Activated naive CD4-positive, alpha-beta T cell treated with anti-CD3 and anti-CD28 coated beads, Interleukin-2, amount 50 U/mL, for 24 hours (primary cell): ENCODE results near the gene FLNB.
"Not testable (repeated sequence)": the region's sequence is repeated elsewhere in the genome, so short reads cannot be mapped to it uniquely, and the experiment has no call there.

Experiments
- H3K27ac Mint-ChIP-seq: one replicate; pipeline ENCODE4 v1.8.0; 2021; ENCODE audit warnings: mild to moderate bottlenecking, mixed read lengths
- H3K27me3 Mint-ChIP-seq: one replicate; pipeline ENCODE4 v1.8.0; 2021; ENCODE audit warnings: mixed read lengths
- H3K36me3 Mint-ChIP-seq: one replicate; pipeline ENCODE4 v1.8.0; 2021; ENCODE audit warnings: mixed read lengths
- H3K4me1 Mint-ChIP-seq: one replicate; pipeline ENCODE4 v1.8.0; 2021; ENCODE audit warnings: mixed read lengths
- H3K4me3 Mint-ChIP-seq: one replicate; pipeline ENCODE4 v1.8.0; 2021; ENCODE audit warnings: mild to moderate bottlenecking, mixed read lengths
- H3K9me3 Mint-ChIP-seq: one replicate; pipeline ENCODE4 v1.8.0; 2021; ENCODE audit warnings: mixed read lengths

Gene FLNB

DNA sequence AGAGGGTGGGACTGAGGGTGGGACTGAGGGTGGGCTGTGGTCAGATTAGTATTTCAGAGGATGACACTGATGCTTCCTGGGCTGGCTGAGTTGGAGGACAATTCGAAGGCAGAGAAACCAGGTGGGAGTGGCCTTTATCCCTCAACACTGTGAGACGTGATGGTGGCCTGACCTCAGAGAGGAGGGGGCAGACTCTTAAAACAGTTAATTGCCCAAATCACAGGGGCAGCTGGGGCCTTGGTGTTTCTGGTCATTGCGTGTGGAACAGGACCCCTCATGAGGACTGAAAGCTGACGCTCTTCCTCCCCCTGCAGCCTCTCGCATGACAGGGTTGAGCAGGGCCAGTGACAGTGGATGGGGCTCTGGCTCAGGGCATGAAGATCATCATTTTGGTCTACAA, 183.8 kb downstream of the FLNB start:
- no peaks in the 10 kb centered on the region for H3K4me1 Mint-ChIP-seq
- H3K27me3 Mint-ChIP-seq, result no peaks in the 10 kb centered on the region
- H3K27ac Mint-ChIP-seq, result no peak overlapping the region
- no peaks in the 10 kb centered on the region for H3K36me3 Mint-ChIP-seq
- no peak overlapping the region for H3K4me3 Mint-ChIP-seq
- no peaks in the 10 kb centered on the region for H3K9me3 Mint-ChIP-seq

DNA sequence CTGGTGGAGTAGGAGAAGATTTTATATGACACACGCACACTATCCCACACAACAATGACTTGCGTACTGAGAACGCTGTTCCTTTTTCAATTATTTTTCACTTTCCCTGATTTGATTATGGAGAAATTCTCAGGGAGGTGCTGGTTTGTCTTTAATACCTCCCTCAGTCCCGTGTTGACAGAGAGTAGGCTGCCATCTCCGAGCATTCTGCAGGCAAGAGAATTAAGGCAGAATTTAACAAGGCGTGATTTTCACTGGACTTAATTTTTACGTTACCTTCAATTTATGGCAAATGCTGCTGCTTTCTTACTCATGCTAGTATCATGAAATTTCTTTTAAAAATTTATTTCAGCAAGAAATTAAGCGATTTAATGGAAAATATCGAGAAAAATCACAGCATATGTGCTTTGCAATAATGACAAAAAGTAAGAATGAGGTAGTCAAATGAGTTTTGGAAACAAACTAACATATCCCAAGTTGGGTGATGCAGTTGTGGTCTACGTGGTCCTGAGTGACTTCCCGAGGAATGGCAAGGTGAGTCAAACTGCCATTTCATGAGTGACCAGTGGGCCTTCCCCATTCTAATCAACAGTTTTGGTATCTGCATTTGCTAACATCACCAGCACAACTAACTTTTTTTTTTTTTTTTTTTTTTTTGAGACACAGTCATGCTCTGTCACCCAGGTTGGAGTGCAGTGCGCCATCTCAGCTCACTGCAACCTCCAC, 185.6 kb downstream of the FLNB start:
- Mint-ChIP-seq H3K27ac (no peak overlapping the region), H3K4me3 (no peak overlapping the region), H3K4me1 (no peaks in the 10 kb centered on the region), H3K27me3 (no peaks in the 10 kb centered on the region), H3K36me3 (no peaks in the 10 kb centered on the region), H3K9me3 (no peaks in the 10 kb centered on the region)

DNA sequence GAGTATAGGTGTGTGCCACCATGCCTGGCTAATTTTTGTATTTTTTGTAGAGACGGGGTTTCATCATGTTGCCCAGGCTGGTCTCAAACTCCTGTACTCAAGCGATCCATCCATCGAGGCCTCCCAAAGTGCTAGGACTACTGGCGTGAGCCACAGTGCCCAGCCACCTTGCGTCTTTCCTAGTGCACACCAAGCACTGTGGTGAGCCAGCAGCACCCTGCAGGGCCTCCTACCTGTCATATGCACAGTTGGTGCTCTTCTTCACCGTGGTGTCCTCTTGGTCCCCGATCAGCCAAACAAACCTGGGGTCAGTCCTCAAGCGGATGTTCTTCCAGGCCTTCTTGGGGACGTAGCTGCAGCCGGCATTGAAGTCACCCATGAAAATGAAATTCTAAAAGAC, 189.4 kb downstream of the FLNB start:
- H3K27ac Mint-ChIP-seq, result no peak overlapping the region
- H3K4me1 Mint-ChIP-seq, result peaks cover 5% of the 10 kb centered on the region
- peaks cover 4% of the 10 kb centered on the region for H3K9me3 Mint-ChIP-seq
- H3K36me3 Mint-ChIP-seq, result no peaks in the 10 kb centered on the region
- no peak overlapping the region for H3K4me3 Mint-ChIP-seq
- no peaks in the 10 kb centered on the region for H3K27me3 Mint-ChIP-seq

DNA sequence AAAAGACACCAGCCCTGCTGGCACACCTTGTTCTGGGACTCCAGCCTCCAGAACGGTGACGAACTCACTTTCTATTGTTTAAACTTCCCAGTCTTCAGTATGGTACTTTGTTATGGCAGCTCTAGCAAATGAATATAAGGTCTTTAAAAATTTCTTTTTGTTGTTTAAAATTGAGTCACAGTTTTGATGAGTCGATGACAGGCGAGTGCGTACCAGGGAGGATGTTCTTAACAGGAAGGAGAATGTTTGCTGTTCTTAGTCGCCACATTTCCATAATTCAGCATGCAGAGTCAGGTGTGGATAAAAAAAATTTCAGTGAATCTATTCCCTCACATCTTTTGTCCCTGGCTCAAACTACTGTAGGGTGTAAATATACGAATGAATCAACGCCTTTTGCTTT, 190.1 kb downstream of the FLNB start:
- H3K36me3 Mint-ChIP-seq, result no peaks in the 10 kb centered on the region
- peaks cover 3% of the 10 kb centered on the region for H3K27me3 Mint-ChIP-seq
- H3K4me3 Mint-ChIP-seq, result no peak overlapping the region
- peaks cover 4% of the 10 kb centered on the region for H3K9me3 Mint-ChIP-seq
- peaks cover 5% of the 10 kb centered on the region for H3K4me1 Mint-ChIP-seq
- H3K27ac Mint-ChIP-seq, result no peak overlapping the region

DNA sequence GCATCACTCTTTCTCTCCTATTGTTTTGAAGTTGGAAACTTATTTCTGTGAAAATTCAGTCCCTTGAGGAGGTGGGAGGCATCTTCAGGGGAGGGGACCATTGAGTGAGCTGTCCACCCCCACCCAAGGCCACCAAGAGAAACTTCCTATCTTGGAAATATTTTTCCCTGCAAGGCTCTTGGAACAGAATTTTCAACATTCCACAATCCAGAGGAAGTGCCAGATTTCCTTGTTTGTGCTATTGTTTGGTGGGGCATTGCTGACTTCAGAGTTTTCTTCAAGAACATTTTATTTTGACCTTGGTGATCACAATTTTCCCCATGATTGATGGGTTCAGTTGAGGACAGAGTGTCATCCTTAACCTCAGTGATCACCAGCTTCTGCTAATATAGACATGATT, 190.6 kb downstream of the FLNB start:
- H3K27me3 Mint-ChIP-seq, result peaks cover 3% of the 10 kb centered on the region
- no peaks in the 10 kb centered on the region for H3K36me3 Mint-ChIP-seq
- no peak overlapping the region for H3K27ac Mint-ChIP-seq
- peaks cover 5% of the 10 kb centered on the region for H3K4me1 Mint-ChIP-seq
- H3K9me3 Mint-ChIP-seq, result peaks cover 4% of the 10 kb centered on the region
- H3K4me3 Mint-ChIP-seq, result no peak overlapping the region

DNA sequence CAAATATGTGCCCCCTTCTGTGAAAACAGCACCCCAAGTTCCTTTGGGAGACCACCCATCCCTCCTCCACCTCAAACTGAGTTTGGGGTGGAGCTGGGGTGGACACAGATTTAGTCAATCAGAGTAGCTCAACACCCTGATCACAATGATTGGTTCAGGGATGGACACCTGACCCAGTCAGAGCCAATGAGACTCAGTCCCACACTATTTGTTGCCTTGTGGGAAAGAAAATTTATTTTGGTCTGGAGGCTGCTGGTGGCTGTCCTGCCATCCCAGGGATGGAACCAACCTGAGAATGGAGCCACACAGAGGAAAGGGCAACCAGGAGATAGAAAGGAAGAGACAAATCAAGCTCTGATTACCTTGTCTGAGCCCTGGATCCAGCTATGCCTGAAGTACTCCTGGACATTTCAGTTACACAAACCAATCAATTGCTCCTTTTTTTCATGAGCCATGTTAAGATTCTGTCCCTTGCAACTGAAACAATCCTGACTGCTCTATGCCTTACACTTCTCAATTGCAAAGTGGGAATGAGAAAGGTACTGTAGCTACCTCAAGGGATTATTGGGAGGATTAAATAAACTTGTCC, 192.0 kb downstream of the FLNB start:
- Mint-ChIP-seq H3K36me3 (no peaks in the 10 kb centered on the region), H3K9me3 (peaks cover 4% of the 10 kb centered on the region), H3K27ac (no peak overlapping the region), H3K4me3 (no peak overlapping the region), H3K27me3 (peaks cover 3% of the 10 kb centered on the region), H3K4me1 (peaks cover 5% of the 10 kb centered on the region)

DNA sequence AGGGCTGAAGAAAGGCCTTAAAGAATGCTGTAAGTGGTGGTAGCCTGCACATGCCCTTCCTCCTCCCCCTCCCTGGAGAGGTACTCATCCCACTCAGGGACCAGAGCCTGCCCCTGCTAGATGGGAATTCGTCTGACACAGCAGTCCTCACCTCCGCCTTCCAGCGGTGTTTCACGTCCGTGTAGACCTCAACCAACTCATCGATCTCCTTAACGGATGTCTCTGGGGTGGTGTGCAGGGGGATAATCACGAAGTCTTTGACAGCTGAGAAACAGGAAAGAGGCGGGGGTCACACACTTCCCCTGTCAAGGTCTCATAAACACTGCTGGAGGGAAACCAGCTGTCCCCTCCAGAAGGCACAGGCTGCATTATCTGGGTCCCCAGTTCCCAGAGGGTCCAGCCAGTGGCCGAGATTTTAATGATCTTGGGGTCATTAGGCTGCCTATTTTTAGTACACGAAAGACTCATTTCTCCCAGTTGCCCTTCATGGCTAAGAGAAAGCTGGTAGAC, 192.7 kb downstream of the FLNB start:
- Mint-ChIP-seq H3K4me3 (no peak overlapping the region), H3K36me3 (no peaks in the 10 kb centered on the region), H3K4me1 (peaks cover 5% of the 10 kb centered on the region), H3K27ac (no peak overlapping the region), H3K9me3 (peaks cover 4% of the 10 kb centered on the region), H3K27me3 (peaks cover 3% of the 10 kb centered on the region)

DNA sequence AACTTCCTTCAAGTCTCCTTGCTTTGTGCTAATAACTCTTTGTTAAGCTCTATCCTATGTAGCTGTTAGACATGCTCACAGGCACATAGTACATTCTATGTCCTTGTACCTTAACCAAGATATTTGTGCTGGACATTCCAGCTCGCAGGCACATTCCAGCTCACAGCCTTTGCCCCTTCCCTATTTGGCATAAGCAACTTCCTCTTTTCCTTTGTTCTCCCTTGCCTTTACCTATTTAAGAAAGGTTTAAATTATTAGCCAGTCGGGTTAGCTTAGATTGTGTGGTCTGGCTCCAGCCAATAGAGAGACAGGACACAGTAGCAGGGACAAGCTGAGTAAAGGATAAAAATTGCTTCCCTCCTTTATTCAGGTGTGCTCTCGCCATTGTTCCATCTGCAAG, 193.2 kb downstream of the FLNB start:
- not testable (repeated sequence) for H3K4me1 Mint-ChIP-seq, H3K4me3 Mint-ChIP-seq, H3K27ac Mint-ChIP-seq, H3K9me3 Mint-ChIP-seq, H3K36me3 Mint-ChIP-seq, H3K27me3 Mint-ChIP-seq

DNA sequence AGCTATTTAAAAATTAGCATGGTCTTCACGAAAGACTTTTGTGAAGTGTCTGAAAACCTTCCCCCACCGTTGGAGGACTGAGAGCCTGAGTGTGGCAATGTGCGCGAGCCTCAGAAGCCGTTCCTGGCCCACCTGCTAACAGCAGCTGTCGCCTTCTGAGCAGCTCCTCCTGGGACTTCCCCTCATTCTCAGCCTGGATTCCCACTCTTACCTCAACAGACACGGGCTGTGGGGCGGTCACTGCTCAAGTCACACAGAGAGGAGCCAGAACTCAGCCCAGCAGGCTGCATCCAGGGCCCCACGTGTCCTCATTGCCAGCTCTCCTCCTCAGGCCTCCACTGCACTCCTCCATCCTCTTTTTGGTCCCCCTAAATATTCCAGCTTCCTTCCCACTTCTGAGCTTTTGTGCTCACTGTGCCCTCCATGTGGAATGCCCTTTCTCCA, 194.7 kb downstream of the FLNB start:
- no peaks in the 10 kb centered on the region for H3K36me3 Mint-ChIP-seq
- no peak overlapping the region for H3K27ac Mint-ChIP-seq
- H3K4me3 Mint-ChIP-seq, result no peak overlapping the region
- H3K27me3 Mint-ChIP-seq, result peaks cover 3% of the 10 kb centered on the region
- H3K4me1 Mint-ChIP-seq, result peaks cover 5% of the 10 kb centered on the region
- peaks cover 4% of the 10 kb centered on the region for H3K9me3 Mint-ChIP-seq

DNA sequence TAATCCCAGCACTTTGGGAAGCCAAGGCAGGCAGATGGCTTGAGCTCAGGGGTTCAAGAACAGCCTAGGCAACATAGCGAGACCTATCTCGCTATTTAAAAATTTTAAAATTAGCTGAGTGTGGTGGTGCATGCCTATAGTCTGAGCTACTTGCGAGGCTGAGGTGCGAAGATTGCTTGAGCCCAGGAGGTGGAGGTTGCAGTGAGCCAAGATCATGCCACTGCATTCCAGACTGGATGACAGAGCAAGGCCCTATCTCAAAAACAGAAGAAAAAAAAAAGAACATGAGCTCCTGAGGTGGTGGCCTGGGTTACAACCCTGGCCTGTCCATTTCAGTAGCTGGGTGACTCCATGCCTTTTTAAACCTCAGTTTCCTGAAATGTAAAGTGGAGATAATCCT, 195.3 kb downstream of the FLNB start:
- H3K36me3 Mint-ChIP-seq, result no peaks in the 10 kb centered on the region
- H3K4me3 Mint-ChIP-seq, result no peak overlapping the region
- H3K9me3 Mint-ChIP-seq, result peaks cover 4% of the 10 kb centered on the region
- H3K4me1 Mint-ChIP-seq, result peaks cover 5% of the 10 kb centered on the region
- H3K27me3 Mint-ChIP-seq, result peaks cover 3% of the 10 kb centered on the region
- H3K27ac Mint-ChIP-seq, result no peak overlapping the region

DNA sequence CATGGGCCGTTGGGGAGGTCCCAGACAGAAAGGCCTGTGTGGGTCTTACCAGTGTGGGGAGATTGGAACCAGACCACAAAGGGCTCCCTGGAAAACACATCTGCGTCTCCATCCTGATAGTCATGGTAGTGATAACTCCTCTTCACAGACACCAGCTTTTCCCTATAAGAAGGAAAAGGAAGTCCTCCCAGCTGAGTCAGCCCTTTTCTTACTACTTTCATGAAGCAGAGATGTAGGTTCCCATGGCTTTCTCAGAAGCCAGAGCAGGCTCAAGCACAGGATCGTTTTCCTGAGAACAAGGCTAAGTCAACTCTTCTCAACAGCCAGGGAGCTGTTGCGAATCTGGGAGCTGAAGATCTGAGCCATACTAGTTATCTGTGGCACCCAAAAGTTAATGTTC, 196.5 kb downstream of the FLNB start:
- no peak overlapping the region for H3K27ac Mint-ChIP-seq
- H3K4me1 Mint-ChIP-seq, result peaks cover 5% of the 10 kb centered on the region
- no peaks in the 10 kb centered on the region for H3K36me3 Mint-ChIP-seq
- H3K9me3 Mint-ChIP-seq, result peaks cover 4% of the 10 kb centered on the region
- H3K27me3 Mint-ChIP-seq, result peaks cover 3% of the 10 kb centered on the region
- no peak overlapping the region for H3K4me3 Mint-ChIP-seq

DNA sequence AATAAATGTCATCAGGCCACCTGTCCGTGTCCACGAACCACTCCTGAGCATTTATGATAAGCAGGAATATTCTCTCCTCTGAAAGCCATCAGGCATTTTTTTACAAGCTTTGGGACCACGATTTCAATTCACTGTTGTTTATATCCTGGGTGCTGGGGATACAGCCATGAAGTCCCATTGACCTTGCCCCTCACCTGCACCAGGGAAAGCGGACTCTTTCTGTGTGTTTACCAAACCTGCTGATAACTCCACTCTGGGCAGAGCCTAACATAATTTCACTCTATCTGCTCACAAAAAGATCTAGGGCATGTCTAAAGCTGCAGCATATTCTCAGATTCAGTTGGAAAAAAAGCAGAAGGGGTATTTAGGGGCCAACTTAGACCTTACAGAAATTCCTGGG, 197.8 kb downstream of the FLNB start:
- Mint-ChIP-seq H3K27me3 (peaks cover 5% of the 10 kb centered on the region), H3K4me1 (peaks cover 5% of the 10 kb centered on the region), H3K36me3 (no peaks in the 10 kb centered on the region), H3K27ac (no peak overlapping the region), H3K9me3 (peaks cover 4% of the 10 kb centered on the region), H3K4me3 (no peak overlapping the region)

DNA sequence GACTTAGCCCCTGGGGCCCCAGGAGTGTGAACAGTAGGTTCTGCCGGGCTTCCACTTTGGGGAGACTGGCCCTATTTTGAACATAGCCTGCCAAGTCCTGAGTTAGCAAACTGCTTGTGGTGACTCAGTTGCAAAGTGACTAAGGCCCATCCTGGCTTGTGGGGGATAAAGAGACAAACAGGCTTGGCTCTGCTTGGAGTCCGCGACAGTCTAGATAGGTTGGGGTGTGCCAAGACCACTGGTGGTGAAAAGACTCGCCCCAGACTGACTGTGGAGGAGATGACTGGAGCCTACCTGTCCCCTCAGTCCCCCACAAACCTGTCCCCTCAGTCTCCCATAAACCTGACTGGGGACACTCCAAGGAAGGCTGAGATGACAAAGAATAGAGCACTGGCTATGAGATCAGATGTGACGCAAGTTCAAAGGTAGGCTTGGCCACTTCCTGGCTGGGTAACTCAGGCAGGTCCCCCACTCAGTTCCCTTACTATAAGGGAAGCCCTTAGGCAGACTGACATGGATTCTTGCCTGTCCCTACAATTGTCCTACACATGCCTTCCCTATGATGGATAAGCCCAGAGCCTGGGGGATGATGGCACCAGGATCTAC, 198.3 kb downstream of the FLNB start:
- H3K27me3 Mint-ChIP-seq, result peaks cover 5% of the 10 kb centered on the region
- no peak overlapping the region for H3K4me3 Mint-ChIP-seq
- peaks cover 4% of the 10 kb centered on the region for H3K9me3 Mint-ChIP-seq
- H3K4me1 Mint-ChIP-seq, result peaks cover under 1% of the 10 kb centered on the region
- H3K36me3 Mint-ChIP-seq, result no peaks in the 10 kb centered on the region
- H3K27ac Mint-ChIP-seq, result no peak overlapping the region

DNA sequence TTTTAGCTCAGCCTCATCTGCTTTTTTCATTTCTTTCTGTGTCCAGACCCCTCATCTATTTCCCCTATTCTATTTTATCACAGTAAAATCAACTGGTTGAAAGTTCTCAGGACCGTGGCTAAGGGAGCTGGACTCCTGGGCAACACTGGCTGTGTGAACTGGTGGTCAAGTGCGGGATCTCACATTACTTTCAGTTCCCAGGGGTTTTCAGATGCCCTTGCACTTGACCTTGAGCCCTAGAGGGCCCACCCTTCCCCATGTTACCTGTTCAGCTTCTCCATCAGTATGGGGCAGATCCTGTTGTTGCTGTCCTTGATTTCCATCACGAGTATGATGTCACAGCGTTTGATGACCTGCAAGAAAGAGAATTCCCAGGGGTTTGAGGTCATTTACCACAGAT, 199.7 kb downstream of the FLNB start:
- no peak overlapping the region for H3K27ac Mint-ChIP-seq
- H3K36me3 Mint-ChIP-seq, result no peaks in the 10 kb centered on the region
- H3K9me3 Mint-ChIP-seq, result no peaks in the 10 kb centered on the region
- H3K4me3 Mint-ChIP-seq, result no peak overlapping the region
- H3K27me3 Mint-ChIP-seq, result peaks cover 4% of the 10 kb centered on the region
- no peaks in the 10 kb centered on the region for H3K4me1 Mint-ChIP-seq

DNA sequence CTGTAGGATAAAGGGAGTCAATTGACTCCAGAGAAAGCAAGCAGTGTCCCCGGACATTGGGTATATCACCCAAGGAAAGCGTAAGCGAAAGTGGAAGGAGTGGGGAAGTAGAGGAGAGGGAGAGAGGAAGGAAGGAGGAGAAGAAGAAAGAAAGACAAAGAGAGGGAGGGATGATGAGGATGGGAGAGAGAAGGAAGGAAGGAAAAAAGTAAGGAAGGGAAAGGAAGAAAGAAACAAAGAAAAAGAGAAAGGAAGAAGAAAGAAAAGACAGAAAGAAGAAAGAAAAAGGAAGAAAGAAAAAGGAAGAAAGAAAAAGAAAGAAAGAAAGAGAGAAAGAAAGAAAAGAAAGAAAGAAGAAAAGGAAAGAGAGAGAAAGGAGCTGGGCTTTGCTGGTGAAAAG, 201.7 kb downstream of the FLNB start:
- Mint-ChIP-seq H3K4me3 (no peak overlapping the region), H3K27me3 (peaks cover 1% of the 10 kb centered on the region), H3K27ac (no peak overlapping the region), H3K36me3 (no peaks in the 10 kb centered on the region), H3K9me3 (no peaks in the 10 kb centered on the region), H3K4me1 (peaks cover 8% of the 10 kb centered on the region)

DNA sequence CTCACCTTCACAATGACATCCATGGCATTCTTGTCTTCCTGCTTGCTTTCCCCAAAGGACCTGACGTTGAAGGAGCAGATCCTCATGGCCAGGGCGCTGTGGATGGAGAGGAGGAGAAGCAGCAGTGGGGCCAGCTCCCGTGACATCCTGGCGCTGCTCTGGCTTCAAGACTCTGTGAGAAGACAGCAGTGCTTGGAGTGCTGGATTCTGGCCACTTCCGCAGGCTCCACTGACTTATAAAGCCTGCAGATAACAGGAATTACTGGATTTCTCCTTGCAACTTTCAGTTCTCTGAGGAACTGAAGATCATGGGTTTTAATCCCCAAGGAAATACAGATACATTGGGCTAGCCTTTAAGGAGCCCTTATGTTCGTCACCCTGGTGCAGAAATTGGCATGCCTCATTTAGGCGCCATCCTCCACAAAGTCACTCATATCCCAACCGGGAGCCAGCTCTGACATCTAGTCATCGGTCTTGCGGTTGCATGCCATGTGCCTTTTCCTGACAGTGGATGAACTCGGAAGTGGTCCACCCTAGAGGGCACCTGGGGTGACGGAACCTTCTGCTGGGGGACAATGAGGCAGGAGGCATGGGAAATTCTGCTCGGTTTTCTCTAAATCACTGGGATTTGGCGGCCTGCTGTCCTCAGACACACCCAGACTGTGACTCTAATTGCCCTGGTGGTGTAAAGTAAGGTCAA, 202.7 kb downstream of the FLNB start, which contains the start of gene DNASE1L3:
DNASE1L3 (minus strand) TSS at position 212 of the 700 bp plus-strand sequence; CDS start at position 146, 66 bp downstream.
- Mint-ChIP-seq H3K4me1 (peaks cover 12% of the 10 kb centered on the region), H3K4me3 (no peak within 1 kb of the TSS), H3K27ac (no peak within 1 kb of the TSS)

More for the DNA sequence above, 202.7 kb downstream of the FLNB start, which contains the start of gene DNASE1L3:
- Mint-ChIP-seq H3K36me3 (no peaks in the 10 kb centered on the region), H3K27me3 (peaks cover 1% of the 10 kb centered on the region), H3K9me3 (no peaks in the 10 kb centered on the region)
